Suprapubic skin (tissue), 3 donors: Measurements from ENCODE around the gene CDK5R2.

Source experiments
- POLR2A ChIP-seq, 2 donors: fragments of 450-650 bp; IDR thresholded peaks; one replicate each; pipeline ENCODE4 v1.6.1; 2017; ENCODE audit warnings: antibody characterized with exemption in 2 of 2, mild to moderate bottlenecking in 2 of 2, moderate library complexity in 2 of 2
- TF ChIP-seq, protein P1 (sequence below), 2 donors: fragments of 200-600 bp in 1 of 2; fragments of 450-650 bp in 1 of 2; sonication (generic) in 1 of 2; IDR thresholded peaks; one replicate each; pipeline ENCODE4 v1.5.1; 2016 to 2019; ENCODE audit warnings: antibody characterized with exemption in 2 of 2, mild to moderate bottlenecking in 1 of 2, moderate library complexity in 1 of 2

DNA sequence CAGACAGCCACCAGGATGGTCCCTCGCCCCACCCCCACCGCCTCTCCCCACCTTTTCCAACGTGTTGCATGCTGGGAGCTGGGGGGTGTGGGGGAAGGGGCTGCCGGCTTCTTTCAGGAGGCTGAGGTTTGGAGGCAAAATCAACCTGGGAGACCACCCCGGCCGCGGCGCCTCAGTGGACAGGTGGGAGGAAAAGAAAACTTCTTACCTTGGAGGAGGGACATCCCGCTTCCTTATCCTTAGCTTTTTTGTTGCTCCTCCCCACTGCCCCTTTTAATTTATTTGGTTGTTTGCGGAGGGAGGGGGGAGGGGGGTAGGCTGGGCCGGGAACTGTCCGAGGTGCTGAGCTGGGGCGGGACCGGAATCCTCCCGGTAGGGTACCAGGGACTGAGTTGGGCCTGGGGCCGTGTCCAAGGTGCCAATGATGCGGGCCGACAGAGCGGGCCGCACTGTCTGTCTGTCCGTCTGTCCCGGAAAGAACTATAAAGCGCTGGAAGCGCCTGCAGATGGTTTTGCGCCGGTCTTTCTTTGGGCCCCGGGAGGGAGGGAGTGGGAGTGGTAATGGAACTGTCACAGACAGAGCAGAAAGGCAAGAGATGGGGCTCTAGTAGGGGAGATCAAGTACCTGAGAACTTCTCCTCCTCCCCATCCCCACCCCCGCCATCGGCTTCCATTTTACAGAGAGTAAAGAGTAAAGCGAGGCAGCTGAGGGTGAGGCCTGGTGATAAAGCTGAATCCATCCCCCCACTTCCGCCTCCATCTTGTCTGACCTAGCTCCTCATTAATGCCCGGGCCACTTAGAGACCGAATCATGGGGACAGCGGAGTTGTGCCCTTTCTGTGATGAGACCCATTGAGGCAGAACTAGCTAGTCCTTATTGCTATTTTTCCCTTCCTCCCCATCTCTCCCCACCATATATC, 2.4 kb downstream of the CDK5R2 start:
- TF ChIP-seq POLR2A (IDR thresholded peaks at IDR 0.05) = no peak
- TF ChIP-seq, protein P1, sequence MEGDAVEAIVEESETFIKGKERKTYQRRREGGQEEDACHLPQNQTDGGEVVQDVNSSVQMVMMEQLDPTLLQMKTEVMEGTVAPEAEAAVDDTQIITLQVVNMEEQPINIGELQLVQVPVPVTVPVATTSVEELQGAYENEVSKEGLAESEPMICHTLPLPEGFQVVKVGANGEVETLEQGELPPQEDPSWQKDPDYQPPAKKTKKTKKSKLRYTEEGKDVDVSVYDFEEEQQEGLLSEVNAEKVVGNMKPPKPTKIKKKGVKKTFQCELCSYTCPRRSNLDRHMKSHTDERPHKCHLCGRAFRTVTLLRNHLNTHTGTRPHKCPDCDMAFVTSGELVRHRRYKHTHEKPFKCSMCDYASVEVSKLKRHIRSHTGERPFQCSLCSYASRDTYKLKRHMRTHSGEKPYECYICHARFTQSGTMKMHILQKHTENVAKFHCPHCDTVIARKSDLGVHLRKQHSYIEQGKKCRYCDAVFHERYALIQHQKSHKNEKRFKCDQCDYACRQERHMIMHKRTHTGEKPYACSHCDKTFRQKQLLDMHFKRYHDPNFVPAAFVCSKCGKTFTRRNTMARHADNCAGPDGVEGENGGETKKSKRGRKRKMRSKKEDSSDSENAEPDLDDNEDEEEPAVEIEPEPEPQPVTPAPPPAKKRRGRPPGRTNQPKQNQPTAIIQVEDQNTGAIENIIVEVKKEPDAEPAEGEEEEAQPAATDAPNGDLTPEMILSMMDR (IDR thresholded peaks at IDR 0.05) = no peak
